Ramos (cell line): Measurements from ENCODE around the gene RGS6.

Experiments used
- in situ Hi-C: fragments of 300-500 bp; cut with MboI; formaldehyde crosslinking; loops from one replicate; pipeline ENCODE4 v1.14.3; 2022; ENCODE audit warnings: low sequenced_read_pairs; ENCODE audit not compliant: unreplicated experiment

Gene RGS6

DNA sequence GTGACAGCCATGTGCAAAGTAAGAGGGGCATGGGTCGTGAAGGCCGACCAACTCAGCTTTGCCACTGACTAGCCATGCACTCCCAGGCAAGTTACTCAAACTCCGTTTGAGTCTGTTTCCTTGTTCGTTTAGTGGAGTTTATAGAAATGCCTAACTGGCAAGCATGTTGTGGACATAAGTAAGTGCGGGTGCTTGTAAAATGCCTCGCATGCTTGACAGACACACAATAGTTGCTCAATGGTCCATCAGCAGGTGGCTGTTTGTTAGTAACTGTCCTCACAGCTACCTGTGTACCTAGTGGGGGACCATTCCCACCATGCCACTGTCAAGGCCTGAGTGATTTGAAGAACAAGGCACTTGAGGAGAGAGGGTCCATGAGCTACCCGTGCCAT is 623.4 kb downstream of the RGS6 start:
- in situ Hi-C loops = no loop called here

DNA sequence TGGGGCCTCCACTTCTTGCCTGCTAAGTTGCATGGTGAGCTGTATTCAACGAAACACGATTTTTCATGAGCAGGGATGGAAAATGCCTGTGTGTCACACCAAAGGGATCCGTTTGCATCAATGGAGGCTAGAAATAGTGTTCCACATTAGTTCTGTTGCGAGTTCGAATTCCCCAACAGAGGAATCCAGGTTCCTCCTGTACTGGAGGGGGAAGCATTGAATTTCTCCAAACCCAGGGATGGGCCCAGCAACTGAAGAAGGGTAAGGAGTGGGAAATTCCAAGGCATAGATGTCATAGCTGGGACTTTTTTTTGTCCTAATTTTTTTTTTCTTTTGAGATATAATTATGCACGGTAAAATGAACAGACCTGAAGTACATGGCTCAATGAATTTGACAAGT is 625.4 kb downstream of the RGS6 start:
- in situ Hi-C loops = no loop called here

DNA sequence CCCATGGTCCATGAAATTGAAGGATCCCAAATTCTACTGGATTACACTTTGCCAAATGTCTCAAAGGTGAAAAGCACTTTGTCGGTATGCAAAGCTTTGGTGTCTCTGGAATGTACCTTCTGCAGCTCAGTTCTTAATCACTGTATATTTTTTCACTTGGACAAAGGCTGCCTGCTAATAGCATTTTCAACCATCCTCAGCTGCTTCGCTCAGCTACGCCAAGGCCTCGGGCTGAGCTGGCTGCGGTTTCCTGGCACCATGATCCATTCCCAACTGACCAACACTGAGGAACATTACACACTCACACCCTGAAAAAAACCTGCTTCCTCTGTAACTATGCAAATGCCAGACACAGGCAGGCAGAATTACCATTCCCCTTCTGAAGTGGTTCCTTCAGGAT is 626.5 kb downstream of the RGS6 start:
- in situ Hi-C loops = no loop called here

DNA sequence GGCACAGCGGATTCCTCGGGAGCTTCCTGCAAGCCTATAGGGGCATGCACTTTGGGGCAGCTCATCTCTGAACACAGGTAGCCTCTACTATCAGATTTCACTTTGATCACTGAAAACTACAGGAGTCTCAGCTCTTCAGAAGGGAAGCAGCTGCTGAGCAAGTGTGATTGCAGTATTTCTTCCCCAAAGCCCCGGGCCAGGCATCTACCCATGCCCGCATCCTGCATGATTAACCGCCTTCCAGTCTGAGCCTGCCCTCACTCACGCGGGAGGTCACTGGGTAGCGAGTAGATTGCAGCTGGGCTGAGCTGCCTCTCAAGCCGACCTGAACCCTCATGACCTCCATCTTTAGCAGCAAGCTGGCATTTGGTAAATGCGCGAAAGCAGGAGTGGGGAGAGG is 627.0 kb downstream of the RGS6 start:
- in situ Hi-C loops = no loop called here

DNA sequence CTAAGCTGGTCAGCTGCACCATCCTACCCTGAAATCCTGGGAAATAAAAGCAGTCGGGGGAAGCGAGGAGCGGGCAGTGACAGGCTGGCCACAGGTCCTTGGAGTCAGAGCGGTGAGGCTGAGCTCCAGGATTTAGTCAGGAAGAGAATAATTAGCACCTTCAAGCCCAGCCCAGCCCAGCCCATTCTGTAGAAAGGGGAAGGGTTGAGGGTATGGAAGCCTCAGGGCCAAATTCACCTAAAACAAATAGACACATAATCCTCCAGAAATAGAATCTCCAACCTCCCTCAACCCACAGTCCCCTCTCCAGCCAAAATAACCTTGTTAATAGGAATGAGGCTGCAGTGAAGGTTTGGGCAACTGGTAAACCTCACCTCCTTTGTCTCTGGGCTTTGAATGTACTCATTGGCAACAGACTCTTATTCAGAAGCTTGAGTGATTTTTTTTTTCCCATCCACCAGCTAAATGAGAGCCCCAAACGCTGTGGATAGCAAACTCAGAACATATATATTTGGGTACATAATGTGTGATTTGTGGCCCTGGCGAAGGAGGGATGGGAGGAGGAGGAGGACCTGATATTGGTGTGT is 627.5 kb downstream of the RGS6 start:
- in situ Hi-C loops = no loop called here

DNA sequence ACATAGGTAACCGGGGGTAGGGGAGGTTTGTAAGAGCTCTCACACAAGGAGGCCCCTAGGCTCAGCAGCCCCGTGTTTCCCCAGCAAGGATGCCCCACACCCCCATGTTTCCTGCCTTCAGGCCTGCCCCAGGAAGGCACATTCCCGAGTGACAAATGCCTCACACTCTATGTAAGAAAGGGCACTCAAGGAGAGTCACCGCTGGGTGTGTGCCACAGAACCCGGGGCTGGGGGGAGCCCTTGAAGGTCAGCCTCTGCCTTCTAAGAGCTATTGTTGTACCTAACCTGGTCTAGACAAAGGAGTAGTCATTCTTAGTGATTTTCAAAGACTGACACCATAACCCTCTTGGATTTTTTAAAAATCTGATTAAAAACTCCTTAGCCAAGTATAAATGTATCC is 628.1 kb downstream of the RGS6 start:
- in situ Hi-C loops = no loop called here

DNA sequence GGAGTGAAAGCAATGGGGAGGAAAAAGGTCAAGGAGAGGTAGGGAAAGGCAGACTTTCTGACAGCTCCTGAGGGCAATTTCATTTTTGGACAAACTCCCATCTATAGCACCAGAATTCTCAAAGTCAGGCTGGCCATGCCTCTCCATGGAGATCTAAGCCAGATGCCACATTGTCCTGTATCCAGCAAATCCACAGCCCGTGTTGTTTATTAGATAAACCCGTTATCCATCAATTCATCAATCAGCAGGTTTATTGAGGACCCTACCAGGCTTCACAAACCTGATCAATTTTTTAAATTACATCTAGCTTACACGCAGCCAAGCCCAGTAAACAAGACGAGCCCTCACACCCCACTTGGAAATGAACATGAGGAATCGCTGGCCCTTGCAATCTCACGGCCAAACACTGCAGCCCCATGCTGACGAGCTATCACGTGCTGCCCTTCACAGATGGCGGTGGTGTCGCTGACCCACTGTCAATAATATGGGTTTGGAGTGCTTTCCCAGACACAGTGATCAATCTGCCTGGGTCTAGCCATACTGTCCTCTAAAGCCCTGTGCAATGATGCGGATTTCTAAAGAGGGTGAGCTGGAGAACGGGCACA is 628.8 kb downstream of the RGS6 start:
- in situ Hi-C loops = no loop called here

DNA sequence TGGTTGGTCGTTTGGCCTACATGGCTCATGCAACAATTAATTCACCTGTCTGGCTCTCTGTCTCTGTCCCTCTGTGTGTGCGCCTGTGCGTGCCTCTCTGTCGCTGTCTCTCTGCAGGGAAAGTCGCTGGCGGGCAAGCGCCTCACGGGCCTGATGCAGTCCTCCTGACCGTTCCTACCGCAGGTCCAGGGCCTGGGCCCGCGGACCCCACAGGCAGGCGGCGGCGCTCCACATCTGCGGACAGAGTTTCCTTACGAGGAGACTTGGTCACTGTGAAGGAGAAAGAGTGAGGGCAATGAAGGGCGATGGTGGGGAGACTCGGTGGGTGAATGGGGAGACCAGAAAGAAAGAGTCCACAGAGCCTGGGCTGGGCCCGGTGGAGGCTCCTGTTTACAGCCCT is 630.1 kb downstream of the RGS6 start:
- in situ Hi-C loops = no loop called here

DNA sequence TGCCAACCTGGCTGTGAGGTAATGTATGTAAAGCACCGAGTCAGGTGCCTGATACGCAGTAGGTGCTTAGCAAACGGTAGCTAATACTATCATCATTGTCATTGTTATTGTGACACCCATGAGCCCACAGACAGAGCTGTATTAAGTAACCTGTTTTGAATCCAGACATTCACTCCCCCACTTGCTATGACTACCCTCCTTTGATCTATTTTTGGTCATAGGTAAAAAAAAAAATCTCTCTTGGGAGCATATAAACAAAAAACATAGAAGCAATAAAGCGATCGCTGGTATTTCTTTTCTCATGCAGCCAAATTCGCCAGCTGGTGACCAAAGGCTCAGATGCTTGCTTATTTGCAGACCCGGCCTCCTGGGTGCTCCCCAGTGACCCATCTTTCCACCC is 631.4 kb downstream of the RGS6 start:
- in situ Hi-C loops = no loop called here

DNA sequence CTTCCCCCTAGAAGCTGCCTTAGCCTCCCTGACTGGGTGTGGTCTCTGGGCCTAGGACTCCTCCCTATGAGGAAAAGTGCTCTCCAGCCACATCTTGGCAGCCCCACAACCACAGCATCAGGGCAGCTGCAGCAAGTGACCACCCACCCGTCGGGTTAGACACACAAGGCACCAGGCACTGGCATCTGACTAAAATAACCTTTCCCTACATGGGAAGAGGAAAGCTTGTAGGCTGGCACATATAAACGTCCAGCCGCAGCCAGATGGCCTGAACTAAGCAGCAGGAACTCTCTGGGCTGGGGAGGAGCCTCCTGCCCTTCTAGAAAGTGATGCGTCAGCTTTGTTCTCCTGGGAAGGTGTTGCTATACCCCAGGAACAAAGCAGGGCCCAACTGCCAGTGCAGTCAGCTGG is 632.9 kb downstream of the RGS6 start:
- in situ Hi-C loops = no loop called here

DNA sequence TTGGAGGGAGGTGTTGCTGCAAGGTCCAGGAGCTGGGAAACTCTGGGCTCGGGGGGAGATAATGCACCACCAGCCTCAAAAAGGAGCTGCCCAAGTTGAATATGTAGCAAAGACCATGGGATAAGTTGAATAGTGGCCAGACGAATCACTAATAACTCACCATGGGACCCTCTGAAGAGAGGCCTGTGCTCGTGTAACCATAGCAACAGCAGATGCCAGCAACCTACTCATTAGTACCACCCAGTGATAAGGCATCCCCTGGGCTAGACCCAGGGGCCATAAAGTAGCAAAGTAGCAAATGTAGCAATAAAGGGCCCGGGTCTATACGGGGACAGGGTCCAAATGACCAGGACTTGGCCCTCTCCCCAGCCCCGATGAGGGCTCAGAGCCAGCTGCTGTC is 633.7 kb downstream of the RGS6 start:
- in situ Hi-C loops = no loop called here

DNA sequence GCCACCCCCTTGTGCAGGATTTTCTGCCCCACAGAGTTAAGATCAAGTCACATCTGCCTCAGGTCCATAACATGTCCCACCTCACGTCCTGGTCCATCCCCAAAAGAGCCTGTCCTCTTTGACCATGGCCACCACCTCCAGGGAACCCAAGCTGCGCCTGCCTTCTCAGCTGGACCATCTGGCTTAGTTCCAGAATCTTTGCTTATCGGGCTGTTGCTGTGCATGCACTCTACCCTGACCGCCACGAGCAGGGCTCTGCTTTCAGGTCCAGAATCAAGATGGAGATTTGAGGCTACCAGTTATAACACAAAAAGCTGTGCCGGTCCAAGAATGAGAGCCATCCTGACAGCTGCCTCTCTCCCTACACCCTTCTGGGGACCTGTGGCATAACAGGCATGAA is 635.0 kb downstream of the RGS6 start:
- in situ Hi-C loops = no loop called here

DNA sequence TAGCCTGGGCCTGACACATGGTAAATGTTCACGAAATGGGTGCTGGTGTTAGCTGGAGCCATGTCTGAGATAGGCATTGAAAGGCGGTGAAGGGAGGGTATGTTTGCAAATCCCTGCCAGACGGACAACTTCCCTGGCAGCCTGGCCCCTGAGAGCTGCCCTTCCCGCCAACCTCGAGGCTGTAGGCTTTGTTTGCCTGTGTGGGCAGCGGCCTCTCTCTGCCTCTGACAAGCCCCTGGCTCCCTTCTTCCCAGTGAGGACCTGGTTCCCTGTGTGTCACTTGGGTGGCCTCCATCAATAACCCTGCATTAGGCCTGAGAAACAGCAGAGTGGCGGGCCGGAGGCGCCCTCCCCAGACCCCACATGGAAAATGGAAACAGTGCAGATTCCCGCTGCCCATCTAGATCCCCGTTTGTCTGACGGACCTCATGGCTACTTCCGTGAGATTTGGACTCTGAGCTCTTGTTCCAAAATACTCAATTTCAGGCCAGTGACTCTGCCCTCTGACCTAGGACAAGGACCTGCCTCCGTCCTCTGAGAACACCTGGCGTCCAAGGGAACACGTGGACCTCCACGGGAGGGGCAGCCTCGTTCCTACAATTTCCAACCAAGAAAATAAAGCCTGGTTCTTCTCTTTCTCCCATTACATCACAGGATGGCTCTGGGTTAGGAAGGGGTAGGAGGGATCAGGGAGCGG is 636.2 kb downstream of the RGS6 start:
- in situ Hi-C loops = no loop called here

DNA sequence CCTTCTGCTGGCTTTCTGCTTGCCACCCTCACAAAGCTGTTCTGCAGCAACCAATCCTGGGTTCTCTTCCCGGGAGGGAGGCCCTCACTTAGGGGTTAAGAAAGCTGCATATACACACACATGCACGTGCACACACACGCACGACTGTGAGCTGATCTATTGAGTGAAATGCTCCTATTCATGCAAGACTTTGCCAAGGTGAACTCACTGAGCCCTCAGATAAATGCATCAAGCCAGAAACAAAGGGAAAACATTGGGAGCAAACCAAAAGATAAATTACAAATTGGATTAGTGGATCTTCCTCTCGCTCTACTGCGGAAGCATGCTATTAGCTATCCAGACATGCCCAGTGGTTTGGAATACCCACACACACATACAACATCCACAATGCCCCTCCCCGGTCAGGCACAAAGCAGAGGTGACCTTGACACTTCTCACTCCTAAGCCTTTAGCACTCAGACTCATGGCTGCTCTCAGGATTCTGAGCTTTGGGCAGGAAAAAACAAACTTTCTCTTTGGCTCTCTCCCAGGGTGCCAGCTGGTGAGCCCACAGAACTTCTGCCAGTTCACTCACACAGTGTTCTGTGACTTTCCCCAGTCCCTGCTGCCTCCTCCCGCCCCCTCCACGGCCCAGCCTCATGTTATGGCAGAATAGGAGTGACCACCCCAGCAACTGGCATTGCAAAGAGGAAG is 641.6 kb downstream of the RGS6 start:
- in situ Hi-C loops = no loop called here

DNA sequence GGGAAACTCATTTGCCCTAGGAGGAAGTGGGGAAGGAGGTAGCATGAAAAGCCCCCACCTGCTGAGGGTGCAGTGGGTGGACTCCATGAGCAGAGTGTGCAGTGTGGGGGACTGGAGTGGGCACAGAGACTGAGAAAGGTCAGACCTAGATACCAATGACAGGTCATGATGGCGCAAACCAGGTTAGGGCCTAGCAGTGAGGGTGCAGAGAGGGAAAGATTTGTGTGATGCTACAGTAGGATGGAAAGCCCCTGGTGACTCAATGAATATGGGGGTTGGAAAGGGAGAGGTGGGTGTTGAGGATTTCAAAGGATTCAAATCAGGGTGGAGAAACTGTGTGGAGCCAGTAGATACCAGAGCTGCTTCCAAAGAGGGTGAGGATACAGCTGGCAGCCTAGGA is 642.5 kb downstream of the RGS6 start:
- in situ Hi-C loops = no loop called here

DNA sequence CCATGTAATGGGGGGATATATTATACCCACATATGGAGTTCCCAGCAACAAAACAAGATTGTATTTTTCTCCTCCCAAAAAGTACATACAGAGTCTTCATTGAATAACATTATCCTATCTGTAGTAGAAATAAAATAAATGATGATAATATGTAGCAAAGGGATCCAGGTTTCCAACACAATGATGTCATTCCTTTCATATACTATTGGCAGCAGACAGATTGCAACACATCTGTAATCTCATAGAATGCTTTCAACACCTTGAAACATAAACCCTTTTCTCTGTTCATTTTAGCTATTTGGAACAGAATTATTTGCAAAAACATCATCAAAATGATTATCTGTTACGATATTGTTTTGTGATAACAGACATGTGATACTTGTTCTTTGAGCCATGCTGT is 644.0 kb downstream of the RGS6 start:
- in situ Hi-C loops = no loop called here

DNA sequence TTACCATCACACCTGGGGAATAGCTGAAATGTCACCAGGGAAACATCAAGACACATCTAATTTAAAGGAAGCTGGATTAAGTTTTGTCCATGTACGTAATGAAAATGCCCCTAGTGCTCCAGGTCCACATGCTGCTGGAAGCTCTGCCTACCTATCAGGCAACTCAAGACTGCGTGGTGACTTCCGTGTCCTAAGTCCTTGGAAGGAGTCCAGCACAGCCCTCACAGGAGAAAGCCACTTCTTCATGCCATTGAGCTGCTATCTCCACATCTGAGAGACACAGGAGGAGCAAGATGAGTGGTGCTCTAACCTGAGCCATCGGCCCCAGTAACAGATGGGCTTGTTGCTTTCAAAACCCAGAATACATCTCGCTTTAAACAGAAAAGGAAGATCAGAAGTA is 645.3 kb downstream of the RGS6 start:
- in situ Hi-C loops = no loop called here

DNA sequence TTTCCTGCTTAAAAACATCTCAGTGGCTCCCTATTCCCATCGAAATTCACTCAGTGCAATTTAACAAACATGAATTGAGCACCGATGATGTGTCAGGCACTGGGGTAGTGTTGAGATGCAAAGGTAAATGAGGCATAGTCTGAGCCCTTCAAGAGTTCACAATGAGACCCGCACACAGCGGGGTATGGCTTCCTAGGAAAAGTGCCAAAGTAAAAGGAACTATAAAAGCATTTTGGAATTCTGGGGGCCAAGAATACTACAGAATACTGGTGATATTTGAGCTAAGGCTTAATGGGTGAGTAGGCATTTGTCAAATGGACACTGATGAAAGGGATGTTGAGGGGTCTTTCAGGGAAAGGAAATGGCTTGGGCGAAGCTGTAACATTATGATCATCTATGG is 646.3 kb downstream of the RGS6 start:
- in situ Hi-C loops = no loop called here

DNA sequence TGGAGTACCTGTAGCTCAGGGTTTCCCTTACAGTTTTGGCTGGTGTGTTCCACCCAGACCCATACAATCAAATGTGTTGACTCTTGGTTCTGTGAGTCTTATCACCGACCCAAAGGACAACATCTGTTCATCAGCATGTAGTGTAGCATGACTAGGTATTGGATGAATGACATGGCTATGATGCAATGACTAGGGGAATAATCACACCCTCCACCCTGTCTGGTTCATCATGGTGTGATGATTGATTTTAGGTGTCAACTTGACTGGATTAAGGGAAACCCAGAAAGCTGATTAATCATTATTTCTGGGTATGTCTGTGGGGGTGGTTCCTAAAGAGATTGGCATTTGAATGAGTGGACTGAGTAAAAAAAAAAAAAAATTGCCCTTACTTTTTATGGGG is 650.4 kb downstream of the RGS6 start:
- in situ Hi-C loops = no loop called here

DNA sequence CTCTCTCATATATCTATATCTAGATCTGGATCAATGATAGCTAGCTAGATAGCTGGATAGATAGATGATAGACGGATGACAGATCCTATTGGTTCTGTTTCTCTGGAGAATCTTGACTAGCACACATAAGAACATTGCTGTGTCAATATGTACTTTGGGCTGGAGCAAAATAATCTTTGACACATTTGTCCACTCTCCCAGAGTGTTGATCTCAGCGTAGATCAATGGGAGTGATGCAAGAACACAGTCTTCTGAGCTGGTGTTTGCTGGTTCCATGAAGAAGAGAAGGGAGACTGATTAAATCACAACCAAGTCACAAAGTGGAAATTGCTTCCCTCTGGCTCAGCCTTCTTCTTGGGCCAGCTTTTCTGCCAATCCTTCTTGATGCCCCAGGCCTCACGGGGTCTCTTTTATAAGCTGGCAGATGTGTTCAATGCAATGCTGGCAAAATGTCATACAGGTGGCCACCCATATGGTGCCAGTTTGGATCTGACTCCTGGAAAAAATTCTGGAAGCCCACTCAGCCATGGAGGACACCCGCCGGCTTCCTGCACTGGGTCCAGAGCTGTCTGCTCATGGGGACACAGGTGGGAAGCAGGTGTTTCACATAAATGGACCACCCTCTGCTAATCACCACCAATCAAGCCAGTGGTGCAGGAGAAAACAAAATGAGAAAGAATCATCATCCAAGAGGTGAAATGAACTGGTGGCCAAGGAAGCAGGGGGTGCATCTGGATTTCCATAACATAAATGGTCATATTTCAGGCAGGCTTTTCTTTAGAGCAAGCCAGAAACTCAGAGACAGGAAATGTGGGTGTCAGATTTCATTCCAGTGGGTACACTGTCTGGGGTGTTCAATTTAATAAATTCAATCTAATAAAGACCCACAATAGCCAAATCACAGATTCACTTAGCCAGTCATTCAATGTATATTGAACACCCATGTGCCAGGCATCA is 651.4 kb downstream of the RGS6 start:
- in situ Hi-C loops = no loop called here
